NCI-H1417 (cell line): ENCODE data around the gene SCN2B.

ENCODE experiments used
- DNase-seq, 3 experiments: peaks; one replicate each; lab custom pipeline; 2025; lab: John Stamatoyannopoulos, UW

The SCN2B gene

DNA sequence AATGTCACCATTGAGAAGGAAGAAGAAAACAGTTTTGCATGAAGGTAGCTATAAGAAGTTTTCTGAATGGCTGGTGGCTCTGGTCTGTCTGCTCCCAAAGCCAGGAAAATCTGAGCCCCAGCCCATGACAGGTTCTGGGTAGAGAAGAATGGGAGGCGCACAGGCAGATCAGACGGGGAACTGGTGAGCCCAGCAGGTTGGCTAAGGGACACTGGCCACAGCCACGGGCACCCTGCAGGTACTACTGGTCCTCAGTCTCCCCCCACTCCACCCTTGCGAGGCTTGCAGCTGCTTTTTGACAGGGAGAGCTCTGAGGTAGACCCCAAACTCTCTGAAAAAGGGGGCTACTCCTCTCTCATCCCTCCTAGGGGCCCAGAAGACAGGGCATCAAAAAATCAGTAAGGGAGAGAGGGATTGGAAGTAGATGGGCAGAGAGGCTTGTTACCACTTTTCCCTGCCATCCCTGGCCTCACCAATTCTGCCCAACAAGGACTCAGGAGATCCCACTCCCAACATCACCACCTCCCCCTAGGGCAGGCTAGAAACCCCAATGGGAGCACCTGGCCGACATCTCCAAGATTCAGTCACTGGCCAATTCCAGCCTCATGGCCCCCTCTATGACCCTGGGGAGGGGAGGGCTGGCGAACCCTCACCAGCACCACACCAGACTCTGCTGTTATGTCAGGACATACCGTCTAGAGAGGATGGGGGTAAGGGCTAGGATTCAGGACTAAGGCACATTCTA lies 41.2 kb downstream of the SCN2B start:
- no peak for DNase-seq

DNA sequence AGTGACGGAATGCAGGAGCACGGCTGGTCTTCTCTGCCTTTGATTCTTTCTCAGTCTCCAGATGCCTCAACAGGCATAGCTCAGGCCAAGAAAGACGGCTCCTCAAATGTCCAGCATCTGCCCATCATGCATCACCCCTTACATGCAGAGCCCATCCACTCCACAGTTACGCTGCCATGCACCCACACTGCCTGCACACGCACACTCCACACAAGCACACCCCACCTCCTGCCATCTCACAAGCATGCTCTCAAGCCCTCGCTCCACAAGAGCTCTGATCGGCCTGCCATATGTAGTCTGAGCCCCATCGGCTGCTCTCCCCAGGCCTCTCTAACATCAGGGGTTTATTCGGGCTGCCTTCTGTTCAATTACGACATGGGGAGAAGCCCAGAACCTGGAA lies 42.6 kb downstream of the SCN2B start:
- no peak for DNase-seq

DNA sequence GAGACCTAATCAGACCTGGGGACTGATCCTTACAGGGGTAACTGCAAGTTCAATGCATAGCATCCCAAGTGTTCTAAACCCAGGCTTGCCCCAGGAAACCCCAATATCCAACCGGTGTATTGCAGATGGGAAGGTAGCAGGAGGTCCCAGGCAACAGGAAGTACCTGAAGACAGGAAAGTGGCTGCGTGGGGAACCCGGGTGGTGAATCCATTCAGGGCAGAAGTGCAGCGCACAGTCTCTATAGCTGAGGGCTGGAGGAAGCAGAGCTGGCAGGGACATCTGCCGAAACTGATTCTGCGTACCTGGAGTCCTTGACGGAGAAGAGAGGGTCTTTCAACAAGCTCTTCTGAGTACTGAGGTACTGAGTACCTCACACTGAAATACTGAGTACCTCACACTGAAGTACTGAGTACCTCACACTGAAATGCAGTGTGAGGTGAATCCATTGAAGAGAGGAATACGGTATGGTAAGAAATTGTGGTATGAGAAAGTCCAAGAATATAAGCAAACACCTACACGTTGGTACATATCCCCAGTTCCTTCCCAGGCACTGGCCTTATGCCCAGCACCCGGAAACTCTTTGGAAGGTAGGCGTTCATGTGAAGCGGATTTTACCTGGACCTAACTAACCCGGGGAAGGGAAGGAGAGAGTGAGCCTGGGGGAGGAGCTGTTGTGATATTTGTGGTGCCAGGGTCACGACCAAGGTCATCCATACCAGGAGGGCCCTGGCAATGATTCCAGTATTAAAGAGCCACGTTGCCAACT lies 43.9 kb downstream of the SCN2B start:
- DNase-seq = no peak

DNA sequence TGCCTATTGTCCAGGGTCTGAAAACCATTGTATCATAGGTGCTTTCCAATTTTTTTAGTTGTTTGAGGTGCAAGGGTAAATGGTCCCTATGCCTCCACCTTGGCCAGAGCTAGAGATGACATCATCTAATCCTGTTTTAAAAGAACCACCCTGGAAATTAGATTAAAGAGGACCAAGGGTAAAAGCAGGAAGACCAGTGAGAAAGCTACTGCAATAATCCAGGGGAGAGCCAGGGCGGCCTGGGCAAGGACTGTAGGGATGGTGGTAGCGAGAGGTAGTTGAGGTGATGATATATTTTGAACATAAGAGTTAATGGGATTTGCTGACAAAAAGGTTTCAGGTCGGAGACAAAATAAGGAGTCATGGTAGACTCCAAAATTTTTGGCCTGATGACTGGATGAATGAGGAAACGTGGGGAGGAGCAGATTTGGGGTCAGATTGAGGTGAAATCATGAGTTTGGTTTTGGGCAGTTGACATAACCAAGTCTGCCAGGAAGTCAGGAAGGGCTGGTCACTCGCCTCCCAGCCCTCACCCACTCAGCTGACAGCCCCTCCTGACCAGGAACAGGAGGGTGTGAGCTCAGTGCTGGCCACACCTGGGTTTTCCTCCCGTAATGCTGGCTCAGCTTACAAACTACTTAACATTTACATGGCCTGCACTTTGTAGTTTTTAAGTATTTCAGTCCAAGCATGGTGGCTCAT lies 46.8 kb downstream of the SCN2B start:
- no peak for DNase-seq

DNA sequence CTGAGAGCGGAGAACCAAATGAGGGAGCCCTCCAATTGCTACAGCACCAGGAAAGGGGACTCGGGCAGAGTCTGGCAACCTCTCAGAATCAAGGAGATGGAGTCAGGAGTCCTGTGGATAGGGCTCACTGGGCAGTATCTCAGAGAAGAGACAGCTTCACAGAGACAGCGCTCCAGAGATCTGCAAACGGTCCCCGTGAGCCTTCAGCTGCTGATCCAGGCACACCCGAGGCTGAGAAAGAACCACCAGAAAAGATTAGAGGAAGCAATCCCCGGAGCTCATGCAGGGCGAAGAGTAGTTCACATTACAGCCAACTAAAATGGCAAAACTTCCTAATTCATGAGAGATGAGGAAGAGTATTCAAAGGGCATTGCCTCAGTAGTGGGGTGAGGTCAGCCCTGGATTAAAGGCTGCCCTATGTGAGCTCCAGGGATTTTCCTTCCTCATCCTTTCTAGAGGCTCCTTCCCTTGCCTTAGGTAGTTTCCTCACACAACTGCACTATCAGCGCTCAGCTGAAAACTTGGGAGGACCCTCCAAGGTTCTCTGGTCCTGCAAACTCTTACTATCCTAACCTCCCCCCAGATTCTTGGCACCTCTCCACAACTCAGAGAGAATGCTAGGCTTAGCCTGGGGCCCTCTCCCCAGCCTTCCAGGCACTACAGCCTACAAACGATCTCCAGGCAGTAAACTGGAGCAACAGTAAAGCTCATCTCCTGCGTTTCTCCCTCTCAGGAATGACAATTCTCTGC lies 47.5 kb downstream of the SCN2B start:
- DNase-seq = no peak

DNA sequence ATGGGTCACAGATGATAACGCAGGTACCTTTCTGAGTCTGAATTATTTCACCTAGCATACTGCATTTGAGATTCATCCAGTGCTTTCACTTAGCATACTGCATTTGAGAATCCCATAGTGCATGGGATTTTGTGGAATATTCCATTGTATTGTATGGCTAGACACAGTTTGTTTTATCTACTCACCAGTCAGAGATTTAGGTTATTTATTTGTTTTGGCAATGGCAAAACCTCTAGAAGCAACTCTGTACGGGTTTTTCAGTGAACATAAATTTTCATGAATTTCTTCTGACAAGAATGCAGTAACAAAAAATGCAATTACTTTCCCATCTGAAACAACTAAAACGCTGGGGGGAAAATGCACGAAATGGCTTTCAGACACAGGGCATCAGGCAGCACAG lies 48.1 kb downstream of the SCN2B start:
- no peak for DNase-seq

DNA sequence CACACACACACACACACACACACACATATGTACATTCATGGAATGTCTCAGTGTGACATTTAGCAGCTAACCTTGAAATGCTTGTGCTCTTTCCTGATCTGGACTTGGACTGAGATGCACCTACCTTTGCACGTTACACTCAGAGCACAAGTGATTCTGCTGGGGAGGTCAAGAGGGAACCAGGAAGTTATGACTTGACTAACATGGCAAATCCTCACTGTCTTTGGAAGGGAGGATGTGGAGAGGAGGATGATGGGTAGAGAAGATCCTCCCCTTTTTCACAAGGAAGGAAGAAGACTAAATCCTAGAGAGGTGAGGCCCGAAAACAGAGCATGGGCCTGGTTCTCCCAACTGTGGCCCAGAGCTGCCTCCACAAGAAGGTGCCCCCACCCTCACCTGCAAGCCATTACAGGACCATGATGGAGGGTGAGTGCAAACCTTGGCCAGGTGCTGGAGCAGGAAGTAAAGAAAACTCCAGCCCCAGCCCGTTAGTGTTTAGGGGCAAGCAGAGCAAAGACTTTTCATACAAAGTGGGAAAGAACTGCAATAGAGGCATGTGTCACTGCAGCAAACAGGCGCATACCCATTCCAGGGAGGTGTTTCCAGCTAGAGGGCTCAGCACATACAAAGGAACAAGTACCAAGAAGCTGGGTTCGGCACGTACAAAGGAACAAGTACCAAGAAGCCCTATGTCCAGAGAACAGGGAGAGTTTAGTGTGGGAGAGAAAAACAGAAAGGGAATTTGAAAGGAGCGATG lies 50.2 kb downstream of the SCN2B start:
- peak in 1 of 3 experiments; percentile 6 for DNase-seq

DNA sequence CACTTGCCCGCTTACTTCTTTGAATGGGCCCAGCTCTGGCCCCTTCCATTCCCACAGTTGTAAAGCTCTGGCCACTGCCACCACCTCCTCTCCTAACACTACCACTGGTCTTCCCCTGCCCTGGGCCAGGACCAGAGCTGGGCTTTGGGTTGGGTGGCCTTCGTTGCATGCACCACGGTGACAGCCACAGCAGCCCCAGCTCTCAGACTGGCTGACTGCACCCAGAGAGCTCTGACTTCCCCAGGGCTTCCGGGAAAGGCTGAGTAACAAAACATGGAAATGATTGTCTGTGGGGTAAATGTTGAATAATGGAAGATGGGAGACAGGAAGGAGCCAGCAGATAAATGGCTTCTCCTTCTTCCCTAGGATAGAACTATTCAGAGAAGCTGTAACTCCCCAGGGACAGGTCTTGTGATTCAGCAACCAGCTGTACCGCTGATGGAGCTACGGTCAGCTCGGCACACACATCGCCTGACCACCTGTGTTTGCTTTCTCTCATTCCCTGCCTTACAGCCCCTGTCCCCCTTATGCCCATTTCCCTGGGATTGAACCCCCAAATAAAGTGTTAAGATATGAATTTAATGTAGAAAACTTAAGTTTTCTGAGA lies 51.4 kb downstream of the SCN2B start:
- peak in 2 of 3 experiments; percentile 28 to 68 for DNase-seq

DNA sequence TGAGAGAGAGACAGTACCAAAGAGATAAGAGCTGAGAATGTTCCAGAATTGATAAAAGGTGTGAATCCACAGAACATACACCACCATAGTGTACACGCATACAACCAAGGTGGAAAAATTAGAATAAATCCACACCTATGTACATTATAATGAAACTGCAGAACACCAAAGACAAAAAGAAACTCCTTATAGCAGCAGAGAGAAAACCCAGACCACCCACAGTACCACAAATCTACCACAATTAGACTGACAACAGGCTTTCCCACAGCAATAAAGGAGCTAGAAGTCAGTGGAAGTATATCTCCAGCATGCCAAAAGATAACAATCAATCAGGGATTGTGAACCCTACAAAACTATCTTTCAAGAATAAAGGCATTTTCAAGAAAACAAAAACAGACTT lies 55.6 kb downstream of the SCN2B start:
- DNase-seq = no peak

DNA sequence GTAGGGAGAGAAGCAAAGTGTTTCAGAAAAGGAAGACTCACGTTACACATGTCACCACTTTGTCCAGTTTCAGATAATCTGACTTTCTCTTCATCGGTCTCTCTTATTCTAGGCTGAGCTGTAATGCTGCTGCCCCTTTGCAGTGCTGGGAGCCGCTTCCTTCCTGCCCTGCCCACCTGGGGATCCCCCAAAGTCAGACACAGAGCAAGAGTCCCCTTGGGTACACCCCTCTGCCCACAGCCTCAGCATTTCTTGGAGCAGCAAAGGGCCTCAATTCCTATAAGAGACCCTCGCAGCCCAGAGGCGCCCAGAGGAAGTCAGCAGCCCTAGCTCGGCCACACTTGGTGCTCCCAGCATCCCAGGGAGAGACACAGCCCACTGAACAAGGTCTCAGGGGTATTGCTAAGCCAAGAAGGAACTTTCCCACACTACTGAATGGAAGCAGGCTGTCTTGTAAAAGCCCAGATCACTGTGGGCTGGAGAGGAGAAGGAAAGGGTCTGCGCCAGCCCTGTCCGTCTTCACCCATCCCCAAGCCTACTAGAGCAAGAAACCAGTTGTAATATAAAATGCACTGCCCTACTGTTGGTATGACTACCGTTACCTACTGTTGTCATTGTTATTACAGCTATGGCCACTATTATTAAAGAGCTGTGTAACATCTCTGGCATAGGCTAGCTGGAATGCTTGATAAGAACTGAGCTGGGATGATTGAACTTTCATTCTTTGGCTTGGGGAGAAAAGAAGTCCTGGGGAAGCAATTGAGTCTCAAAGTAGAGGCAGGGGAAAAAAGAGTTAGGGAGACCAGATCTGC lies 58.4 kb downstream of the SCN2B start:
- no peak for DNase-seq

DNA sequence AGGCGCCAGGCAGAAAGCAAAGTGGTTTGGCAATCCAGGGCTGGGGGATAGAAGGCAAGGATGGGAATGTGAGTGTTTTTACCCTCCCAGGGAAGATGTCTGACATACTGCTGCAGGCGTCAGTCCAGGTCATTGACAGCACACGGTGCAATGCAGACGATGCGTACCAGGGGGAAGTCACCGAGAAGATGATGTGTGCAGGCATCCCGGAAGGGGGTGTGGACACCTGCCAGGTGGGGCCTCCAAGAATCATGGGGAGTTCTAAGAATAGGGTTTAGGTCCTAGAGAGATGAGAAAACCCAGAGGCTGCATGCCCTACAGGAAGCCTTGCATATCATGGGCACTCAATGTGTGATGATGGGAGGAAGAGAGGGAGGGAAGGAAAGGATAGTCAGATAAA lies 61.4 kb downstream of the SCN2B start:
- DNase-seq = no peak

DNA sequence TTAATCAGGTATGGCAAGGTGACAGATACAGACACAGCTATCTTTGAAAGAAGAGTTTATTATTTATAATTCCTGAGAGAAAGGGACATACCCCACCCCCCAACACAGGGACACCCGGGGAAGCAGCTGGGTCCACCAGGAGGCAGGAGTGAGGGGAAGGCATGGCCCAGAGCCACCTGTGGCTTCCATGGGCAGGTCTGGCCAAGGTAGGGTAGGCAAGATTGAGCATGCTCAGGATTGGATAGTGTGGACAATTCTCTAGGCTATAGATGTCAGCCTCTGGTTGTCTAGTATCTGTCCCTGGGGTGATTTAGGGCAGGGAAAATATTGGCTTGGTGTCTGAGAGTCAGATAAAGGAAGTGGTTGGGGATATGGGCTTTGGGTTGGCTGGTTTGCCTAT lies 62.2 kb downstream of the SCN2B start:
- no peak for DNase-seq

DNA sequence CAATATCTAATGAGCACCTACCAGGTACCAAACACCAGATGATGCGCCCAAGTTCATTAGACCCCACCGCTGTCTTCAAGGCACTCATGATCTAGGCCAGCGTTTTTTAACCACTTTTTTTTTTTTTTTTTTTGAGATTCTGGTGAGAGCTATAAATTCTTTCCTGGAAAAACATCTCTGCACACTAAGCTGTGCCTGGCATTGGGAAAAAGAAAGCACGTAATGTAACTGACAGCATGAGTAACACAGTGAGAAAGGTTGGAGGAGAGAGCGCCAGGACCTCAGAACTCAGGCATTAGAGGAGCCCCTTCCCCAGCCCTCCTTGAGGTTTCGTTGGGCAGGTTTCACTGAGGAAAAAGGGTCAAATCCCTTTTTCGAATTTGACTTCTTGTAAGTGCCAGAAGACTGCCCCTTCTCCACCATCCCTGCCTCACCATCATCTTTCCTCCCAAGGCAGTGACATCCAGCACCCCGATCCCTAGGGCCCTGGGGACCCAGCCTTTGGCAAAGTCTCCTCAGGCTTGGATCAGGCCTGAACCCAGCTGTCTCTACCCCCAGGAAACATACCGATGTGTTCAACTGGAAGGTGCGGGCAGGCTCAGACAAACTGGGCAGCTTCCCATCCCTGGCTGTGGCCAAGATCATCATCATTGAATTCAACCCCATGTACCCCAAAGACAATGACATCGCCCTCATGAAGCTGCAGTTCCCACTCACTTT lies 63.6 kb downstream of the SCN2B start:
- no peak for DNase-seq
